H1 (cell line): Measurements from ENCODE around the gene CDH2. TPM values are rescaled to one million over a fixed set of nuclear protein-coding genes. Genes with fewer than 3 reads are reported as not detected.

Source experiments
- CTCF ChIA-PET: fragments of 300-600 bp; sonication (Branson Sonifier 250); formaldehyde crosslinking; loops from one replicate; lab custom pipeline; 2021; ENCODE audit not compliant: partially characterized antibody; lab: Charles Lee
- POLR2A ChIA-PET: fragments of 300-600 bp; sonication (Branson Sonifier 250); formaldehyde crosslinking; loops from one replicate; lab custom pipeline; 2021; ENCODE audit warnings: inconsistent platforms; ENCODE audit not compliant: partially characterized antibody; lab: Charles Lee
- DNase-seq, 2 experiments: peaks; one replicate each; pipeline versions ENCODE4 v3.0.0 to v3.0.0-alpha.2; 2010 to 2022; ENCODE audit warnings: low spot score in 2 of 2, low read depth in 1 of 2, mixed read lengths in 1 of 2
- FAIRE-seq: peaks from 2 replicates; lab custom pipeline; 2011; peaks lifted over from hg19 to GRCh38; lab: Jason Lieb, UNC
- H2AFZ ChIP-seq: 2 replicates; pipeline ENCODE4 v1.8.1; 2012; ENCODE audit warnings: low read length, inconsistent platforms
- H2AK5ac ChIP-seq: 2 replicates; pipeline ENCODE4 v1.6.1; 2013; ENCODE audit warnings: low read depth, low read length
- H2BK120ac ChIP-seq: replicated peaks from 2 replicates; pipeline ENCODE3; 2013; ENCODE audit warnings: low read depth, low read length, inconsistent platforms
- H2BK12ac ChIP-seq: 2 replicates; pipeline ENCODE4 v1.6.1; 2013; ENCODE audit warnings: low read depth, low read length
- H2BK15ac ChIP-seq: 2 replicates; pipeline ENCODE4 v1.6.1; 2013; ENCODE audit warnings: low read length
- H2BK20ac ChIP-seq: 2 replicates; pipeline ENCODE4 v1.6.1; 2013; ENCODE audit warnings: low read length
- H2BK5ac ChIP-seq: 2 replicates; pipeline ENCODE4 v1.6.1; 2013; ENCODE audit warnings: low read depth, low read length
- H3K14ac ChIP-seq: 2 replicates; pipeline ENCODE4 v1.6.1; 2013; ENCODE audit warnings: inconsistent platforms; ENCODE audit not compliant: insufficient read length
- H3K18ac ChIP-seq: 2 replicates; pipeline ENCODE4 v1.6.1; 2013; ENCODE audit warnings: low read length; ENCODE audit errors: extremely low read depth
- H3K23ac ChIP-seq: 2 replicates; pipeline ENCODE4 v1.6.1; 2013; ENCODE audit warnings: inconsistent platforms; ENCODE audit not compliant: insufficient read length
- H3K23me2 ChIP-seq: 2 replicates; pipeline ENCODE4 v1.6.1; 2013; ENCODE audit warnings: low read depth, low read length
- H3K27ac ChIP-seq: 2 replicates; pipeline ENCODE4 v1.6.1; 2011; ENCODE audit warnings: low read depth, low read length, inconsistent platforms
- H3K27me3 ChIP-seq, 4 experiments: replicated peaks in 1 of 4; 1 replicate in 1 of 4; 2 replicates in 3 of 4; pipeline versions ENCODE4 v1.6.1 to v1.8.1; 2011 to 2013; ENCODE audit warnings: low read length in 3 of 4, mild to moderate bottlenecking in 3 of 4, inconsistent platforms in 2 of 4, mixed read lengths in 2 of 4, moderate library complexity in 1 of 4; ENCODE audit not compliant: control insufficient read depth in 3 of 4, insufficient read depth in 3 of 4; ENCODE audit errors: extremely low read depth in 1 of 4
- H3K36me3 ChIP-seq, 4 experiments: 2 replicates each; pipeline versions ENCODE4 v1.6.1 to v1.8.1; 2011 to 2013; ENCODE audit warnings: mild to moderate bottlenecking in 4 of 4, low read length in 3 of 4, moderate library complexity in 2 of 4, control low read depth in 1 of 4, inconsistent platforms in 1 of 4; ENCODE audit not compliant: insufficient read depth in 4 of 4, control insufficient read depth in 2 of 4
- H3K4ac ChIP-seq: replicated peaks from 2 replicates; pipeline ENCODE3; 2013; ENCODE audit warnings: low read length, low read depth, mixed read lengths, inconsistent platforms; ENCODE audit not compliant: insufficient read length
- H3K4me1 ChIP-seq, 4 experiments: replicated peaks in 1 of 4; 1 replicate in 1 of 4; 2 replicates in 3 of 4; pipeline versions ENCODE4 v1.6.1 to v1.8.1; 2011 to 2013; ENCODE audit warnings: low read length in 3 of 4, inconsistent platforms in 2 of 4, mixed read lengths in 1 of 4; ENCODE audit not compliant: insufficient read depth in 4 of 4, control insufficient read depth in 3 of 4
- H3K4me2 ChIP-seq, 2 experiments: 2 replicates each; pipeline versions ENCODE4 v1.6.1 to v1.8.1; 2011 to 2013; ENCODE audit warnings: low read depth in 2 of 2, low read length in 2 of 2, control low read depth in 1 of 2, inconsistent platforms in 1 of 2, mild to moderate bottlenecking in 1 of 2; ENCODE audit not compliant: insufficient read depth in 1 of 2
- H3K4me3 ChIP-seq, 4 experiments: fragments of 200-600, 300-600 bp in 1 of 4; sonication (generic), shearing (Covaris generic), sonication (Bioruptor Twin) in 1 of 4; 2 replicates each; pipeline versions ENCODE4 v1.5.1 to v1.8.1; 2011 to 2016; ENCODE audit warnings: low read length in 4 of 4, low read depth in 3 of 4, control low read depth in 2 of 4, inconsistent platforms in 2 of 4, mild to moderate bottlenecking in 2 of 4, mixed read lengths in 1 of 4, moderate library complexity in 1 of 4; ENCODE audit not compliant: insufficient read depth in 2 of 4; ENCODE audit errors: extremely low read depth in 1 of 4
- H3K56ac ChIP-seq: replicated peaks from 2 replicates; pipeline ENCODE3; 2013; ENCODE audit warnings: low read depth, mild to moderate bottlenecking, mixed read lengths, low read length, inconsistent platforms; ENCODE audit not compliant: insufficient read length
- H3K79me1 ChIP-seq: 2 replicates; pipeline ENCODE4 v1.6.1; 2013; ENCODE audit warnings: low read depth, low read length, control low read depth
- H3K79me2 ChIP-seq, 2 experiments: 2 replicates each; pipeline versions ENCODE4 v1.6.1 to v1.8.1; 2012 to 2013; ENCODE audit warnings: low read length in 2 of 2, mild to moderate bottlenecking in 2 of 2, inconsistent platforms in 1 of 2; ENCODE audit not compliant: insufficient read depth in 2 of 2, control insufficient read depth in 1 of 2
- H3K9ac ChIP-seq, 4 experiments: replicated peaks in 1 of 4; 1 replicate in 1 of 4; 2 replicates in 3 of 4; pipeline versions ENCODE4 v1.6.1 to v1.8.1; 2011 to 2013; ENCODE audit warnings: low read depth in 3 of 4, low read length in 3 of 4, control low read depth in 2 of 4, mild to moderate bottlenecking in 2 of 4, moderate library complexity in 2 of 4, inconsistent platforms in 1 of 4; ENCODE audit errors: extremely low read depth in 1 of 4
- H3K9me3 ChIP-seq, 2 experiments: 2 replicates each; pipeline versions ENCODE4 v1.6.1 to v1.8.1; 2012 to 2013; ENCODE audit warnings: mild to moderate bottlenecking in 2 of 2, moderate library complexity in 2 of 2, control low read depth in 1 of 2, inconsistent platforms in 1 of 2, low read depth in 1 of 2, low read length in 1 of 2, mixed read lengths in 1 of 2; ENCODE audit not compliant: insufficient read depth in 2 of 2
- H4K20me1 ChIP-seq, 2 experiments: replicated peaks in 1 of 2; 2 replicates each; pipeline versions ENCODE3 to v1.8.1; 2011 to 2013; ENCODE audit warnings: inconsistent platforms in 2 of 2, low read length in 2 of 2, mild to moderate bottlenecking in 1 of 2; ENCODE audit not compliant: insufficient read depth in 2 of 2, control insufficient read depth in 1 of 2
- H4K5ac ChIP-seq: 2 replicates; pipeline ENCODE4 v1.6.1; 2013; ENCODE audit warnings: low read length, low read depth, mixed read lengths, inconsistent platforms; ENCODE audit not compliant: insufficient read length
- H4K8ac ChIP-seq: 2 replicates; pipeline ENCODE4 v1.8.0; 2013; ENCODE audit warnings: mild to moderate bottlenecking, moderate library complexity, low read length, inconsistent platforms; ENCODE audit not compliant: insufficient read depth; ENCODE audit errors: extremely low read depth
- H4K91ac ChIP-seq: replicated peaks from 2 replicates; pipeline ENCODE3; 2013; ENCODE audit warnings: low read length, mixed read lengths, inconsistent platforms; ENCODE audit not compliant: insufficient read length
- HDAC2 ChIP-seq, 2 experiments: fragments of 300-600 bp in 1 of 2; sonication (generic) in 1 of 2; IDR thresholded peaks; 2 replicates each; pipeline ENCODE4 v1.6.1; 2011 to 2012; ENCODE audit warnings: low read depth in 2 of 2, low read length in 2 of 2, mild to moderate bottlenecking in 2 of 2, moderate library complexity in 2 of 2, borderline replicate concordance in 1 of 2, inconsistent platforms in 1 of 2
- HDAC6 ChIP-seq: IDR thresholded peaks from one replicate; pipeline ENCODE4 v1.7.1; 2012; ENCODE audit warnings: low read depth, mild to moderate bottlenecking, inconsistent platforms, low read length, moderate library complexity
- JUND ChIP-seq: IDR thresholded peaks from 2 replicates; pipeline ENCODE4 v1.6.1; 2011; ENCODE audit warnings: mild to moderate bottlenecking, improper control_type of control experiment, low read length
- RNF2 ChIP-seq: fragments of 200-900, 300-1000 bp; sonication (generic); IDR thresholded peaks from 2 replicates; pipeline ENCODE4 v1.7.1; 2016; ENCODE audit warnings: borderline replicate concordance, low read depth, mild to moderate bottlenecking, antibody characterized with exemption, low read length; ENCODE audit not compliant: poor library complexity, severe bottlenecking; ENCODE audit errors: missing control alignments
- SP4 ChIP-seq: IDR thresholded peaks from 2 replicates; pipeline ENCODE4 v1.6.1; 2012; ENCODE audit warnings: low read length, inconsistent platforms
- WGBS, 2 experiments: shearing (Covaris generic) in 1 of 2; methylation state at CpG; one replicate each; pipeline versions ENCODE4 v1.1.6 to v1.1.7; 2013 to 2015; ENCODE audit warnings: low lambda C conversion rate in 2 of 2, mixed read lengths in 2 of 2, inconsistent platforms in 1 of 2, low coverage in 1 of 2, missing lambda C conversion rate in 1 of 2; ENCODE audit not compliant: insufficient replicate concordance in 2 of 2, insufficient coverage in 1 of 2, insufficient read length in 1 of 2; ENCODE audit errors: extremely low coverage in 1 of 2, missing lambda C conversion rate in 1 of 2; 5-methylcytosine and 5-hydroxymethylcytosine counted together
- polyA plus RNA-seq, 7 experiments: library from polyadenylated mRNA; depleted of rRNA in 3 of 7; stranded (reverse) in 5 of 7; unstranded in 2 of 7; fragments of >200 nt in 5 of 7; fragments of 200-250 nt in 2 of 7; gene quantifications; 1 replicate in 5 of 7; 2 replicates in 1 of 7; 4 replicates in 1 of 7; pipeline versions ENCODE4 v1.2.1 to v1.2.3, GENCODE V29; 2011 to 2013; ENCODE audit warnings: missing spikeins in 2 of 7, mixed read lengths in 2 of 7
- total RNA-seq: library from RNA; stranded (reverse); fragmentation: NEBNext Ultra II Directional; extraction: Animal tissue kit (Norgen Biotek cat#: 25700); gene quantifications from 2 replicates; pipeline ENCODE4 v1.2.1, GENCODE V29; 2021

The CDH2 gene
- total and polyA plus RNA-seq, 2 of the 8 experiments (the other 6 are each of a cell fraction or from before 2014, with no cell fraction given), result 15.0 to 56.5 TPM

GRCh38 chr18:28150925-28151324, 26.0 kb downstream of the CDH2 start:
- ChIA-PET CTCF (interaction anchor here (1.5 kb wide), 1 partner anchor 10 kb away, joined by 5 read pairs; no protein-coding TSS in a partner anchor), POLR2A (no interaction called here)
- H4K91ac ChIP-seq, result no peak overlapping the region
- H3K14ac ChIP-seq, result no peak overlapping the region
- H3K36me3 ChIP-seq, result no peaks in the 10 kb centered on the region
- H3K4me1 ChIP-seq, result peaks cover 6 to 19% (median 15%) of the 10 kb centered on the region in 4 experiments; a peak in 6 of 7 replicates
- no peak overlapping the region for H4K8ac ChIP-seq
- peaks cover 0 to 13% of the 10 kb centered on the region in 2 experiments for H4K20me1 ChIP-seq
- H3K9me3 ChIP-seq, result no peaks in the 10 kb centered on the region
- no peak overlapping the region for H3K18ac ChIP-seq
- no peaks in the 10 kb centered on the region for H3K27me3 ChIP-seq
- H2AK5ac ChIP-seq, result no peak overlapping the region
- no peak for FAIRE-seq
- H2BK120ac ChIP-seq, result no peak overlapping the region
- 87% methylated on average over 1 of the region's 1 CpG; no CpG with 5 or more reads in 1 of the 2 experiments for WGBS, 2 experiments
- H3K9ac ChIP-seq, result no peak overlapping the region
- no peak overlapping the region for H2BK12ac ChIP-seq
- no peak for DNase-seq
- no peak overlapping the region for H3K4me2 ChIP-seq
- H3K79me2 ChIP-seq, result no peaks in the 10 kb centered on the region
- no peaks in the 10 kb centered on the region for H3K23me2 ChIP-seq
- H3K4ac ChIP-seq, result no peak overlapping the region
- H3K79me1 ChIP-seq, result 0 out of 2 replicates have a peak, but pooled peaks cover 6% of the 10 kb centered on the region
- no peak overlapping the region for H2BK5ac ChIP-seq
- H2BK20ac ChIP-seq, result no peak overlapping the region
- no peak overlapping the region for H2BK15ac ChIP-seq
- no peak overlapping the region for H4K5ac ChIP-seq
- no peak overlapping the region for H3K56ac ChIP-seq
- H3K27ac ChIP-seq, result no peak overlapping the region
- H2AFZ ChIP-seq, result no peak overlapping the region
- no peak overlapping the region for H3K4me3 ChIP-seq
- no peak overlapping the region for H3K23ac ChIP-seq
- TF ChIP-seq HDAC6 (no peak), RNF2 (no peak), SP4 (no peak), JUND (no peak), HDAC2 (IDR thresholded peaks at IDR 0.05; ENCODE audit: borderline replicate concordance in 1 of 2, low read depth in 2 of 2, low read length in 2 of 2) (no peak)
